ENCODE results near the gene ZW10.
A peak's percentile ranks its signal among the peaks of the same experiment; 100 is the strongest.

ZW10 gene

GRCh38 chr11:113693030-113693429 lies 80.5 kb downstream of the ZW10 start:
- ChIA-PET POLR2A (no interaction called here), CTCF (no interaction called here)
- TF ChIP-seq SP1 (IDR thresholded peaks at IDR 0.05) (no peak), NFRKB (IDR thresholded peaks at IDR 0.05) (no peak), SUZ12 (IDR thresholded peaks at IDR 0.05) (no peak), FOXA1 (IDR thresholded peaks at IDR 0.05) (no peak), FOXK2 (IDR thresholded peaks at IDR 0.05) (no peak), LEF1 (IDR thresholded peaks at IDR 0.05; ENCODE audit: borderline replicate concordance) (no peak), TARDBP (IDR thresholded peaks at IDR 0.05) (no peak), ARNT (IDR thresholded peaks at IDR 0.05) (no peak)
- no peak for DNase-seq (ENCODE audit: extremely low spot score)

GRCh38 chr11:113690619-113691569 lies 82.6 kb downstream of the ZW10 start:
- ChIA-PET CTCF (interaction anchor here (1.1 kb wide), 1 partner anchor 104 kb away, joined by 3 read pairs; no protein-coding TSS in a partner anchor), POLR2A (no interaction called here)
- TF ChIP-seq FOXK2 (IDR thresholded peaks at IDR 0.05), result no peak
- no peak for TF ChIP-seq CTBP1 (IDR thresholded peaks at IDR 0.05; ENCODE audit: borderline replicate concordance)
- DNase-seq (ENCODE audit: extremely low spot score), result peak; percentile 56

GRCh38 chr11:113689768-113690618 lies 83.5 kb downstream of the ZW10 start:
- TF ChIP-seq LEF1 (IDR thresholded peaks at IDR 0.05; ENCODE audit: borderline replicate concordance), result no peak
- TF ChIP-seq L3MBTL2 (conservative IDR thresholded peaks at IDR 0.05), result no peak
- TF ChIP-seq ARNT (IDR thresholded peaks at IDR 0.05), result no peak
- no peak for TF ChIP-seq BHLHE40 (IDR thresholded peaks at IDR 0.05; ENCODE audit: borderline replicate concordance)
- TF ChIP-seq FOXA1 (IDR thresholded peaks at IDR 0.05), result no peak
- TF ChIP-seq ZNF384 (IDR thresholded peaks at IDR 0.05), result no peak
- TF ChIP-seq FOXK2 (IDR thresholded peaks at IDR 0.05), result no peak
- TF ChIP-seq NFRKB (IDR thresholded peaks at IDR 0.05), result no peak
- CTCF ChIA-PET, result interaction anchor here (1.1 kb wide), 1 partner anchor 103 kb away, joined by 3 read pairs; no protein-coding TSS in a partner anchor
- no peak for DNase-seq (ENCODE audit: extremely low spot score)
- POLR2A ChIA-PET, result no interaction called here

GRCh38 chr11:113685654-113686359 lies 87.7 kb downstream of the ZW10 start:
- ChIA-PET POLR2A (no interaction called here), CTCF (no interaction called here)
- DNase-seq (ENCODE audit: extremely low spot score), result no peak
- TF ChIP-seq ARNT (IDR thresholded peaks at IDR 0.05) (no peak), CTBP1 (IDR thresholded peaks at IDR 0.05; ENCODE audit: borderline replicate concordance) (no peak), HDGF (IDR thresholded peaks at IDR 0.05; ENCODE audit: borderline replicate concordance) (no peak), NFRKB (IDR thresholded peaks at IDR 0.05) (no peak), BHLHE40 (IDR thresholded peaks at IDR 0.05; ENCODE audit: borderline replicate concordance) (no peak), FOXM1 (IDR thresholded peaks at IDR 0.05; ENCODE audit: borderline replicate concordance) (no peak), TARDBP (IDR thresholded peaks at IDR 0.05) (no peak), FOXA1 (IDR thresholded peaks at IDR 0.05) (no peak), L3MBTL2 (conservative IDR thresholded peaks at IDR 0.05) (no peak), ELF4 (IDR thresholded peaks at IDR 0.05) (no peak), PKNOX1 (IDR thresholded peaks at IDR 0.05) (no peak), ZNF384 (IDR thresholded peaks at IDR 0.05) (no peak), FOXK2 (IDR thresholded peaks at IDR 0.05) (no peak), SUZ12 (IDR thresholded peaks at IDR 0.05) (no peak), LEF1 (IDR thresholded peaks at IDR 0.05; ENCODE audit: borderline replicate concordance) (no peak), SP1 (IDR thresholded peaks at IDR 0.05) (no peak)

- ChIA-PET CTCF (no interaction called here), POLR2A (no interaction called here)
- no peak for DNase-seq (ENCODE audit: extremely low spot score)
These were observed 89.0 kb downstream of the ZW10 start for GRCh38 chr11:113684496-113684895.

GRCh38 chr11:113683481-113684046 lies 89.9 kb downstream of the ZW10 start:
- CTCF ChIA-PET, result interaction anchor here (0.6 kb wide), 1 partner anchor 214 kb away, joined by 3 read pairs; no protein-coding TSS in a partner anchor
- POLR2A ChIA-PET, result no interaction called here
- no peak for DNase-seq (ENCODE audit: extremely low spot score)
- no peak for TF ChIP-seq CTBP1 (IDR thresholded peaks at IDR 0.05; ENCODE audit: borderline replicate concordance)
- no peak for TF ChIP-seq NFRKB (IDR thresholded peaks at IDR 0.05)
- TF ChIP-seq BHLHE40 (IDR thresholded peaks at IDR 0.05; ENCODE audit: borderline replicate concordance), result no peak

More at GRCh38 chr11:113684496-113684895, 89.0 kb downstream of the ZW10 start:
- TF ChIP-seq FOXK2 (IDR thresholded peaks at IDR 0.05) (no peak), SUZ12 (IDR thresholded peaks at IDR 0.05) (no peak), TARDBP (IDR thresholded peaks at IDR 0.05) (no peak), HDGF (IDR thresholded peaks at IDR 0.05; ENCODE audit: borderline replicate concordance) (no peak), ZNF384 (IDR thresholded peaks at IDR 0.05) (no peak), LEF1 (IDR thresholded peaks at IDR 0.05; ENCODE audit: borderline replicate concordance) (no peak), NFRKB (IDR thresholded peaks at IDR 0.05) (no peak), FOXM1 (IDR thresholded peaks at IDR 0.05; ENCODE audit: borderline replicate concordance) (no peak), SP1 (IDR thresholded peaks at IDR 0.05) (no peak), BHLHE40 (IDR thresholded peaks at IDR 0.05; ENCODE audit: borderline replicate concordance) (no peak), ELF4 (IDR thresholded peaks at IDR 0.05) (no peak), L3MBTL2 (conservative IDR thresholded peaks at IDR 0.05) (no peak), CTBP1 (IDR thresholded peaks at IDR 0.05; ENCODE audit: borderline replicate concordance) (no peak)
